Testis (tissue), 3 donors: ENCODE results near the gene GALNT12. TPM values are rescaled to one million over a fixed set of nuclear protein-coding genes. Genes with fewer than 3 reads are reported as not detected.

Source experiments
- DNase-seq: peaks from one replicate; pipeline ENCODE4 v3.0.0-alpha.2; 2019
- H3K27ac ChIP-seq, 2 donors: fragments of 200-600 bp; sonication (generic); one replicate each; pipeline ENCODE4 v1.5.1; 2019
- H3K27me3 ChIP-seq: fragments of 200-600 bp; sonication (generic); one replicate; pipeline ENCODE4 v1.5.1; 2019
- H3K36me3 ChIP-seq: fragments of 200-600 bp; sonication (generic); one replicate; pipeline ENCODE4 v1.5.1; 2017; ENCODE audit warnings: low read depth; ENCODE audit errors: missing control alignments
- H3K4me1 ChIP-seq: fragments of 200-600 bp; sonication (generic); one replicate; pipeline ENCODE4 v1.5.1; 2019
- H3K4me3 ChIP-seq, 2 donors: fragments of 200-600 bp; sonication (generic); one replicate each; pipeline ENCODE4 v1.5.1; 2017 to 2019
- H3K9me3 ChIP-seq: fragments of 200-600 bp; sonication (generic); one replicate; pipeline ENCODE4 v1.5.1; 2017
- POLR2A ChIP-seq: fragments of 450-650 bp; IDR thresholded peaks from one replicate; pipeline ENCODE4 v1.6.1; 2017; ENCODE audit warnings: antibody characterized with exemption, mild to moderate bottlenecking, moderate library complexity
- WGBS, 2 donors: methylation state at CpG; one replicate each; pipeline ENCODE4 v1.1.5; 2018; 5-methylcytosine and 5-hydroxymethylcytosine counted together
- intact Hi-C: fragments of 100-400 bp; cut with DNase I; formaldehyde crosslinking; loops from one replicate; pipeline ENCODE4 v1.15.1; 2023; ENCODE audit warnings: low total_unique reads
- polyA plus RNA-seq: library from polyadenylated mRNA; stranded (reverse); fragments of 350-450 nt; fragmentation: Illumina TruSeq; extraction: RNeasy Lipid Tissue Mini Kit (QIAGEN cat#74804); gene quantifications from one replicate; pipeline ENCODE4 v1.2.3, GENCODE V29; 2014; ENCODE audit warnings: low read depth, low replicate concordance; ENCODE audit not compliant: insufficient read depth
- total RNA-seq, 2 donors: library from RNA; depleted of rRNA; stranded (reverse); fragments of >200 nt; gene quantifications; one replicate each; pipeline ENCODE4 v1.2.3, GENCODE V29; 2016
- TF ChIP-seq, protein P1 (sequence below), 3 experiments: fragments of 450-650 bp in 2 of 3; fragments of 200-600 bp in 1 of 3; sonication (generic) in 1 of 3; IDR thresholded peaks; one replicate each; pipeline ENCODE4 v1.5.1; 2016 to 2019; ENCODE audit warnings: antibody characterized with exemption in 3 of 3, mild to moderate bottlenecking in 2 of 3, moderate library complexity in 1 of 3

GALNT12 gene
- total and polyA plus RNA-seq, 3 donors from 2014 or later: 6.9 to 8.0 (median 7.5) TPM

DNA sequence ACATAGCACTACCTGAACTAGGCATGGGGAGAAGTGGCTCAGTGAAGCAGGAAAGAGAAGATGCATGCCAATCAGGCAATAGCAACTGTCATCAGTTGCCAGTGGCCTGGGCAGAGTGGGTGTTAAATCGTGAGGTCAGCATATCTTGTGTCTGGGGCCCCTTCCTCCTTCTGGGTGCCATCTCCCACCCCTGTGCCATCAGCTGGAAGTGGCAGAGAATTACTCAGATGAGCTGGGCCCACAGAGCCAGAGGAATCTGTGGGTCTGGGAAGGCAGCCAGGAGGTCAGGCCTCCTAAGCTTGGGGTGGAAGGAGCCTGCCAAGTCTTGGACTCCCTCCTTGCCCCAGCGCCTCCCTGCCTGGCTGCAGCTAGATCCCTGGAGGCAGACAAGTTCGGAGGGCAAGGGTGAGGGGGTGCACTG lies 66.5 kb downstream of the GALNT12 start:
- no peak for TF ChIP-seq POLR2A
- TF ChIP-seq, protein P1, sequence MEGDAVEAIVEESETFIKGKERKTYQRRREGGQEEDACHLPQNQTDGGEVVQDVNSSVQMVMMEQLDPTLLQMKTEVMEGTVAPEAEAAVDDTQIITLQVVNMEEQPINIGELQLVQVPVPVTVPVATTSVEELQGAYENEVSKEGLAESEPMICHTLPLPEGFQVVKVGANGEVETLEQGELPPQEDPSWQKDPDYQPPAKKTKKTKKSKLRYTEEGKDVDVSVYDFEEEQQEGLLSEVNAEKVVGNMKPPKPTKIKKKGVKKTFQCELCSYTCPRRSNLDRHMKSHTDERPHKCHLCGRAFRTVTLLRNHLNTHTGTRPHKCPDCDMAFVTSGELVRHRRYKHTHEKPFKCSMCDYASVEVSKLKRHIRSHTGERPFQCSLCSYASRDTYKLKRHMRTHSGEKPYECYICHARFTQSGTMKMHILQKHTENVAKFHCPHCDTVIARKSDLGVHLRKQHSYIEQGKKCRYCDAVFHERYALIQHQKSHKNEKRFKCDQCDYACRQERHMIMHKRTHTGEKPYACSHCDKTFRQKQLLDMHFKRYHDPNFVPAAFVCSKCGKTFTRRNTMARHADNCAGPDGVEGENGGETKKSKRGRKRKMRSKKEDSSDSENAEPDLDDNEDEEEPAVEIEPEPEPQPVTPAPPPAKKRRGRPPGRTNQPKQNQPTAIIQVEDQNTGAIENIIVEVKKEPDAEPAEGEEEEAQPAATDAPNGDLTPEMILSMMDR (IDR thresholded peaks at IDR 0.05): no peak
- intact Hi-C loops: no loop called here
- Histone ChIP-seq H3K27ac (no peak overlapping the region), H3K27me3 (no peaks in the 10 kb centered on the region), H3K4me1 (peaks cover 6% of the 10 kb centered on the region), H3K36me3 (no peaks in the 10 kb centered on the region), H3K9me3 (no peaks in the 10 kb centered on the region), H3K4me3 (no peak overlapping the region)
- WGBS, 2 donors: 56 to 83% methylated on average over 1 to 3 of the region's 3 CpGs
- peak; percentile 65 for DNase-seq

DNA sequence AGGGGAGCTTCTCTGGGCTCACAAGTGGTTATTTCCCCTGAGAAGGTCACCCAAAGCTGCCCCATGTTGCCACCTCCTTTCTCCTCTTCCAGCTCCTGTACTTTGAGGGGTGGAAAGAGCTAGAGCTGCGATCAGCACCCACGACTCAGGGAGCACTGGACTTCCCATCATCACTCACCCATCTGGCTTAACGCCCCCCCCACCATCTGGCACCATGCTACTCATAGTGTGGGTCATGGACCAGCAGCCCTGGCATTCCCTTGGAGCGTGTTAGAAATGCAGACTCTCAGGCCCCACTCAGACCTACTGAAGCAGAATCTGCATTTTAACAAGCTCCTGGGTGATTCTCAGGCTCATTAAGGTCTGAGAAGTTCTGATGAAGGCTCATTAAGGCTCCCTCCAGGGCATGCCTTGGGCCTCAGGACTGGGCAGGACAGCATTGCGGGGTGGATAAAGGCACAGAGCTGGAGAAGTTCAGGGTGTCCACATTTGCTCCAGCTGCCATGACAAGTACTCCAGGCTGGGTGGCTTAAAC lies 67.3 kb downstream of the GALNT12 start:
- 91 to 96% methylated on average over 4 to 5 of the region's 5 CpGs for WGBS, 2 donors
- intact Hi-C loops: no loop called here
- TF ChIP-seq, protein P1 (IDR thresholded peaks at IDR 0.05): no peak
- no peak for TF ChIP-seq POLR2A
- Histone ChIP-seq H3K36me3 (no peaks in the 10 kb centered on the region), H3K27me3 (no peaks in the 10 kb centered on the region), H3K4me3 (no peak overlapping the region), H3K9me3 (no peaks in the 10 kb centered on the region), H3K27ac (no peak overlapping the region), H3K4me1 (peaks cover 6% of the 10 kb centered on the region)
- DNase-seq: no peak

DNA sequence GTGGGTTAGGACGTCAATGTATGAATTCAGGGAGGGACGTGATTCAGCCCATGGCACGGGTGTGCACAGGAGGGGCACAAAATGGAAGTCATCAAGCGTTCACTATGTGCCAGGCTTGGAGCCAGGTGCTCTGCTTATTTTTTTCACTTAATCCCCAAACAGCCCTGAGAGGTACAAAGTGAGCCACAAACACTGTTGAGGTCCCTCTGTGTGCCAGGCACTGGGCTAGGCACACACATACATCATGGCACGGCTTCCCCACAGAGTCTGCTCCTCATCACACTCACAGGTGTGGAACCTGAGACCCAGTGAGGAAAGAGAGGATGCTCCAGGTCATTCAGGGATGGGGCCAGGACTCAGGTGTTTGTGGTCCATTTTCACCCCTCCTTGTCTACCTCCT lies 68.1 kb downstream of the GALNT12 start:
- Histone ChIP-seq H3K27ac (no peak overlapping the region), H3K27me3 (no peaks in the 10 kb centered on the region), H3K4me1 (peaks cover 10% of the 10 kb centered on the region), H3K9me3 (no peaks in the 10 kb centered on the region), H3K36me3 (no peaks in the 10 kb centered on the region), H3K4me3 (no peak overlapping the region)
- DNase-seq: no peak
- 85 to 93% methylated on average over 5 of the region's 5 CpGs for WGBS, 2 donors
- intact Hi-C loops: no loop called here
- TF ChIP-seq POLR2A: no peak
- TF ChIP-seq, protein P1 (IDR thresholded peaks at IDR 0.05): no peak

DNA sequence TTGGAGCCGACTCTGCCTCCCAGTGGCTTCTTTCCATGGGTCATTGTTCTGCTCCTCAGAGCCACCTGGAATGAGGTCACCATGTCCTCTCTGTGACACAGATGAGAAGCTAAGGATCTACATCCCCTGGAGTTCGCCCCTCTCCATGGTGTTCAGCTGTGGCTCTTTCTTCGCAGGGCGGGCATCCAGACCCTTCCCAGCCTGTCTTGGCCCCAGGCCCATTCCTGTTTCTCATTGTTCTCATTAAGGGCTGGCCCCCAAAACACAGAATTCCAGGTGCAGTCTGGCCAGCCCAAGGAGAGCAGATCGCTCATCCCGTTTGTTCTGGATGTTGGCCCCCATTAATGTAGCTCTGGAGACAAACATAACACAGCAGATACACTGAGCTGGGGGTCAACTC lies 69.8 kb downstream of the GALNT12 start:
- Histone ChIP-seq H3K27me3 (no peaks in the 10 kb centered on the region), H3K36me3 (no peaks in the 10 kb centered on the region), H3K9me3 (no peaks in the 10 kb centered on the region), H3K4me1 (peaks cover 16% of the 10 kb centered on the region), H3K4me3 (no peak overlapping the region), H3K27ac (no peak overlapping the region)
- TF ChIP-seq POLR2A: no peak
- TF ChIP-seq, protein P1 (IDR thresholded peaks at IDR 0.05): no peak
- WGBS, 2 donors: 65 to 75% methylated on average over 3 to 6 of the region's 6 CpGs
- DNase-seq: no peak
- intact Hi-C loops: no loop called here
